CD4-positive, alpha-beta T cell treated with Interferon gamma for 1 hour (primary cell): ENCODE data around the gene COPE.
A peak's percentile ranks its signal among the peaks of the same experiment; 100 is the strongest.
"Not testable (repeated sequence)": the region's sequence is repeated elsewhere in the genome, so short reads cannot be mapped to it uniquely, and the experiment has no call there.

Experiments used
- DNase-seq: peaks from one replicate; pipeline ENCODE4 v3.0.0-alpha.2; 2020

The COPE gene

DNA sequence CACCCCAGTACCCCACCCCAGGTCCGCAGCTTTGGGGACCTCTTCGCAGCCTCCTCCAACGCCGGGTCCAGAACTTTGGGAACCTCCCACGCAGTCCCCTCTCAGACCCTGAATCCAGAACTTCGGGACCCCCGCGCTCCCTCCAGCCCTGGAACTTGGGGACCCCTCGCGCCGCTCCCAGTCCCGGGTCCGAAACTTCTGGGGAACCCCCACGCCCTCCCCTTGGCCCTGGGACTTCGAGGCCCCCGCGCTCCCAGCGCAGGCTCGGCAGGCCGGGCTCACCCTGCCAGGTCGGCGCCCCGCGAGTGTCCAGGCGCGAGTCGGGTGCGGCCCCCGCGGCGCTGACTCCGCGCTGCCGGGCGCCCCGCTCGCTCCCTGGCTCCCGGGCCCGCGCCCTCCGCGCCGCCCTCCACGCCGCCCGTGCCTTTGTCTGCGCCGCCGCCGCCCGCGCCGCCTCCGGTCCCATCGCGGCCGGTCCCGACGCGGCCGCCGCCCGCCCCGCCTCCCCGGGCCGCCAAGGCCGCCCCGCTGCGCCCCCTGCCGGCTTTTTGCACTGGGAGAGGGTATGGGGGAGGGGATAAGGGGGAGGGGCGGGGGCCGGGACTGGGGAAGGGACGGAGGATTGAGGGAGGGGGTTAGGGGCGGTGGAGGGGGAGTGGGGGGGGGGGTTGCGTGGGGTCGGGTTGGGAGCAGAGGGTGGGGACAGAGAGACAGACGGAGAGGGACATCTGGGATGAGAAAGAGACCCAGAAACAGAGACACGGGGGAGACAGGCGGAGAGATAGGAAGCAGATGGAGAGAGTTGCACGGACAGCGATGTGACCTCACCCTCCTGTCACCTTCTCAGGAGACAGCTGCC is 21.8 kb upstream of the COPE start, which contains the start of gene HOMER3:
HOMER3 (minus strand) TSS at position 449 of the 859 bp plus-strand sequence. CDS start 2,235 bp downstream, outside the sequence.
- peak; percentile 69 for DNase-seq

DNA sequence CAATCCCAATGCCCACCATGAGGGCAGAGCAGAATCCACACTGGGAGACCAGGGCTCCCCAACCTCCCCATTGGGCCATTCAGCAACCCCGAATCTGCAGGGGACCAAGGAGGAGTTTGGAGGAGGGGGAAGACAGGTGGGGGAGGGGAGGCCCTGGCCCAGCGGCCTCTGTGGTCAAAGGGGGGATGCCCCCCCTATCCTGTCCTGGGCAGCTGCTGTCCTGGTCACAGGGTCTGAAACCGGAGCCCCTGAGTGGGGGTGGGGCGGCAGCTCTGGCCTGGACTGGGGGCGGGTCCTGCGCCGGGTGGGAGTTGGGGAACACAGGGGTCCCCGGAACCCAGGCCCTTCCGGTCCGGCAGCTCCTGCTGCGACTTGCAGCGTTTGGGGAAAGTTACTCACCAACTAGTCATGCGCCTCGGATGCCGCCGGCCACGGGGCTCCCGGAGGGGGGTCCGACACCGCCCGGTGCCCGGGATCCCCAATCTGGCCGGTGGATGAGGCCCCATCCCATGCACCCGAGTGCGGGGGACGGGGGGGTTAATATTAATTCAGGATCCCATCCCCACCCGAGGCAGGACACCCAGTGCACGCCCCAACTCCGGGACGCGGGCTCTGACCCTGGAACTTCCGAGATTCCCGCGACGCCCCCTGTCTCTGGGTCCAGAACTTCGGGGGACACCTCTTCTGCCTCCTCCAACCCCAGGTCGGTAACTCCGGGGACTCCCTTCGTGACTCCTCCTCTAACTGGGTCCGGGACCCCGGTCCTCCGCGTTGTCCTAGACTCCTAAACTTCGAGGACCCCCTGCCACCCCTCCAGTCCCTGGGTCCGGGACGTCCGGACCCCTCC is 21.0 kb upstream of the COPE start:
- no peak for DNase-seq

DNA sequence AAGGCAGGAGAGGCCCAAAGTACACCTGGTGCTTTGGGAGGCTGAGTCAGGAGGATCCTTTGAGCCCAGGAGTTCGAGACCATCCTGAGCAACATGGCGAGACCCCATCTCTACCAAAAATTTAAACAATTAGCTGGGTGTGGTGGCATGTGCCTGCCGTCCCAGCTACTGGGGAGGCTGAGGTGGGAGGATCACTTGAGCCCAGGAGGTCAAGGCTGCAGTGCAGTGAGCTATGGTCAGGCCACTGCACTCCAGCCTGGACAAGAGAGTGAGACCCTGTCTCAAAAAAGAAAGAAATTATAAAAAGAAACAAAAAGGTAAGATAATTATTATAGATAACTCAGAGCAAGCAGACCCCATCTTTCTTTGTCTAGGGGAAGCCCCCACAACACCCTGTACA is 20.0 kb upstream of the COPE start:
- DNase-seq, result no peak

DNA sequence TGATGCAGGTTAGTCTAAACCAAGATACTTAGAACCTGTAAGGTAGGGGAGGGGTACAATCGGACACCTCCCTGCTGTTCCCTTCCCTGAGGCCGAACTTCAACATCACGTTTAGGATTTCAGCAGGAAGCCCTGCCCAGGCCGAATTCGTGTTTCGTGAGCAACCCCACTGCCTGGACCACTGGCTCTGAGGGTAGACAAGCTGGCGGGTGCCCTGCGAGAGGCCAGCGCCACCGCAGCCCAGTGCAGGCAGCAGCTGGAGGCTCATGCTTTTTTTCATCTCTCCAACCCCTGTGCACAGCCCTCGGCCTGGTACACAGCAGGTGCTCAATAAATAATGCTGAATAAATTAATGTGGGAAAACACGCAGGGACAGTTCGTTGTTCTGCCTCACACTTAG is 14.1 kb upstream of the COPE start:
- DNase-seq, result no peak

DNA sequence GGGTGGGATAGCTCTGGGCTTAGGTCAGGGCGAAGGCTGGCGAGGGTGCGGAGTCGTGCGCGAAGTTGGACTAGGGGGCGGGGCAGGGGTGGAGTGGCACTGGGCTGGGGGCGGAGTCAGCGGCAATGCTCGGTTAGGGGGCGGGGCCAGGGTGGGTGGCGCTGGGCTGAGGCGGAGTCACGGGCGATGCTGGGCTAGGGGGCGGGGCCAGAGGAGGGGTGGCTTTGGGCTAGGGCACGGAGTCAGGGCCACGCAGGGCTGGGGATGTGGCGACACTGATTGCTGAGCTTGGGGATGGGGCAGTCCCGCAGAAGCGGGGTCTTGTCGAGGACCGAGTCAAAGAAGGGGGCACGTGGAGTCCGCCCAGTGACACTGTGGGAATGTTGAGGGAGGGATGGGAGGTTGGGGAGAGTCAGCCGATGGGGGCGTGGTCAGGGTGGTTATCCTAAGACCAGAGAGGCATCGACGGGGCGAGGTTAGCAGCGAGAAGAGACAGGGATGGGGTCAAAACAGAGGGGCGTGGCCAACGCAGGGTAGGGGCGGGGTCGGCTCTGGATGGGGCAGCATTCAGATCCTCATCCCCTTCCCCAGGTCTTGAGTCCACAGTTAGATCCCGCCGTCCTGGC is 13.1 kb upstream of the COPE start:
- DNase-seq, result peak; percentile 82

DNA sequence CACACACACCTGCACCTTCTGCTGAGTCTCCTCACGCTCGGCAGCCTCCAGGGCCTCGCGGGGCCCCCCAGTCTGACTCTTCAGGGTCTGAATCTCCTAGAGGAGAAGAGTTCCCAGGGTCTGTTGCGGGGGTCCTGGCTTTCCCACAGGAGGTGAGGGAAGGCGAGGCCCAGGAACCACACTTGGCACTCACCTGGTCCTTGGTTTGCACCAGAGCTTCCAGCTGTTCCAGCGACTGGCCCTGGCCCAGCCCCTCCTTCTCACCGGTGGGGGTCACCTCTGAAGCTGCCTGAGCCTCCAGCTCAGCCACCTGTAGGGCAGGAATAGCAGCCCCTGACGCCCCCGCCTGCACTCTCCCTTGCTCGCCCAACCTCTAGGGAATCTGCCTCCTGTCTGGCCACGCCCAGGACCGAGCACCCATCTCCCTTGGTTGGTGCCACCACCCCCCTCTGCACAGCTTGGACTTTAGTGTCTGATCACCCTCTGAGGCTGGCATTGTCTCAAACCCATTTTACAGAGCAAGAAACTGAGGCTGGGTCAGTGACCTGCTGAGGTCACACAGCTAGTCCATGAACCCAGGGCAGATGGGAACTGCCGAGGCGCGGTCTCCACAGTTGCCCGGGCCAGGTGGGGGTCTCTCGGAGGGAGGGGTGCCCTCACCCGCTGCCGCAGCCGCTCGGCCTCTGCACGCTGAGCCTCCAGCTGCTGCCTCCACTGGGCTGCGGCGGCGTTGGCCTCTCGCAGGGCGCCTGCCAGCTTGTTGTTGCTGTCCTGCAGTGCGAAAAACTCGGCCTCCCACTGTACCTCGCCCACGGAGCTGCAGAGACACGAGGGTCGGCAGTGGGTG is 12.4 kb upstream of the COPE start:
- no peak for DNase-seq

DNA sequence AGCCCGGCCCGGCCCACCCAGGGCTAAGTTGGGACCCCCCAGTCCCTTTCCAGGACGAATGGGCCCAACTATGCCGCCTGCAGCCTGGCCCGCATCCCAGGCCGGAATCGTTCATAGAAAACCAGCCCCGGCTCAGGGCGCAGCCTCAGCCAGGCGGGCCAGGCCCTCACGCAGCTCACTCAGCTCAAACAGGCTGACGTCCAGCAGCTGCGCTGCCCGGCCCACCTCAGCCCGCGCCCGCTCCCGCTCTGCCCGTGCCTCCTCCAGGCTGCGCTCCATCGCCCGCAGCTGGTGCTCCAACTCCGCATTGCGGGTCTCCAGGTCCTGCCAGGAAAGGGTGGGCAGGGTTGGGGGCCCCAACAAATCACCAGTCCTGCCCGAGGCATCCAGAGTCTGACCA is 10.1 kb upstream of the COPE start:
- DNase-seq, result no peak

DNA sequence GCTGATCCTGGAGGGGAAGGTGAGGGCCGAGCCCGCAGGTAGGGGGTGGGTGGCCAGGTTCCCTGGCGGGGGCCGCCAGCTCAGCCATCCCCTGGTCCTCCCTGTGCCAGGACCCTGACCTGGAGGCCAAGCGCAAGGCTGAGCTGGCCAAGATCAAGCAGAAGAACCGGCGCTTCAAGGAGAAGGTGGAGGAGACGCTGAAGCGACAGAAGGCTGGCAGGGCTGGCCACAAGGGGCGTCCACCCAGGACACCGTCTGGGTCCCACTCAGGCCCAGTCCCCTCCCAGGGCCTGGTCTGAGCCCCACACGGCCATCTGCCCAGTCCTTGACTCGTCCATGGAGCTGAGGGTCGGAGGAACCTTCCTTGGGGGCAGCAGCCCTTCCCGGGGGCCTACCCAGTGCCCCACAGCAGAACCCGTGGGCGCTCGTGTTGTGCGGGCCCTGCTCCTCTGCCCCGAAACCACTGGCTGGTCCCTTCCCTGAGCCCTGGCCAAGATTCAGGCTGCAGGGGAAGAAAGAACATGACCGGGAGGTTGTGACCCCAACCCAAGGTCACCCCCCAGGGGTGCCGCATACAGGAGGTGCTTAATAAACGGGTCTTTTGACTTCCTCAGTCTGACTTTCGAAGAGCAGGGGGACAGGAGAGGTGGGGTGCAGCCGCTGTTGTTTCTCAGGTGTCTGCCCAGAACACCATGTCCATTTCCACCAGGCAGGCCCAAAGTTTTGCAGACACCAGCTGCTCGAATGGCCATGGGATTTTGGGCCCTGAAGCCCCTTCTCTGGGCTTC is 9.0 kb upstream of the COPE start:
- no peak for DNase-seq

DNA sequence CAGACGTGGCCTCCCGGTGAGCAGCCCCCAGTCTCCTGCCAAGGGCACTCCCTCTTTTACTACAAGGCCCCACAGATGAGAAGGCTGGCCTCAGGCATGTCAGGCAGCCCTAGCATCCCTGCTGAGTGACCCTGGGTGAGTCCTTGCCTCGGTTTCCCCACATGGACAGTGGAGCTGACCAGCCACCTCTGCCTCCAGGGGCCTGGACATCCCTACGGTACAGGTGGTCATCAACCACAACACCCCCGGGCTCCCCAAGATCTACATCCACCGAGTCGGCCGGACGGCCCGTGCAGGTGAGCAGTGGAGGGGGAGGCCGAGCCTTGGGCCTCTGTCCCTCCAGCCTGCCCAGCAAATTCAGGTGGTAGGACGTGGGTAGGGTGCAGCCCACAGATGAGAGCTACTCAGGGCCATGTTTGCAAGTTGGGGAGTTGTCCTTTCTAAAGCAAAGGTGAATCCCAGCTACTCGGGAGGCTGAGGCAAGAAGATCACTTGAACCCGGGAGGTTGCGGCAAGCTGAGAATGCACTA is 5.6 kb upstream of the COPE start:
- DNase-seq, result no peak

DNA sequence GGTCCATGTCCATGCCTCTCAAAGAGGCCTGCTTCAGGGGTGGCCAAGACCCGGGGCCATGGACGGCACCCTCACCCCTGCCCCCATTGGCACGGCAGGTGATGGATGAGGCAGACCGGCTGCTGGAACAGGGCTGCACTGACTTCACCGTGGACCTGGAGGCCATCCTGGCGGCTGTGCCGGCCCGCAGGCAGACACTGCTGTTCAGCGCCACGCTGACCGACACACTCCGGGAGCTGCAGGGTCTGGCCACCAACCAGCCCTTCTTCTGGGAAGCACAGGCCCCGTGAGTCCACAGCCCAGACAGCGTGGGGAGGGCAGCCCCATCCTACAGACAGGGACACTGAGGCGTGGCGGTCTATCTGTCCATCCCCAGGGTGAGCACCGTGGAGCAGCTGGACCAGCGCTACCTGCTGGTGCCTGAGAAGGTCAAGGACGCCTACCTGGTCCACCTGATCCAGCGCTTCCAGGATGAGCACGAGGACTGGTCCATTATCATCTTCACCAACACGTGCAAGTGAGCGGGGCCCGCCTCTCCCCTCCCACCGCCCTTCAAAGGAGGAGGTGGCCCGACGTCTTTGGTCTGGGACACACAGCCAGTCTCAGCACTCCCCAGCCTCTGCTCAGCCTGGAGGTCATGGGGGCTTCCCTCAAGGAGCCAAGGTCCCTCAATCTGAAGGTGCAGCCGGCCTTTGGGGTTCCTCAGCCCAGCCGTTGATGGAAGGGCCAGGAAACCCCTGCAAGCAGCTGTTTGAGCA is 3.2 kb upstream of the COPE start:
- no peak for DNase-seq

DNA sequence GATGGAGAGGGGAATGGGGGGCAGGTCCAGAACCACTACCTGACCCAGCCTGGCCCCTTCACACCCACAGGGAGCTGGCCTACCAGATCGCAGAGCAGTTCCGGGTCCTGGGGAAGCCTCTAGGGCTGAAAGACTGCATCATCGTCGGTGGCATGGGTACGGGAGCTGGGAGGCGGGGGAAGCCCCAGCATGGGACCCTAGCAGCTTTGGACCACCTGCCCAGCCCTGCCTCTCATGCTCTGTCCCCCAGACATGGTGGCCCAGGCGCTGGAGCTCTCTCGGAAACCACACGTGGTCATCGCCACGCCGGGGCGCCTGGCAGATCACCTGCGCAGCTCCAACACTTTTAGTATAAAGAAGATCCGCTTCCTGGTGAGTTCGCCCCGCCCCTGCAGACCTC is 2.4 kb upstream of the COPE start:
- no peak for DNase-seq

DNA sequence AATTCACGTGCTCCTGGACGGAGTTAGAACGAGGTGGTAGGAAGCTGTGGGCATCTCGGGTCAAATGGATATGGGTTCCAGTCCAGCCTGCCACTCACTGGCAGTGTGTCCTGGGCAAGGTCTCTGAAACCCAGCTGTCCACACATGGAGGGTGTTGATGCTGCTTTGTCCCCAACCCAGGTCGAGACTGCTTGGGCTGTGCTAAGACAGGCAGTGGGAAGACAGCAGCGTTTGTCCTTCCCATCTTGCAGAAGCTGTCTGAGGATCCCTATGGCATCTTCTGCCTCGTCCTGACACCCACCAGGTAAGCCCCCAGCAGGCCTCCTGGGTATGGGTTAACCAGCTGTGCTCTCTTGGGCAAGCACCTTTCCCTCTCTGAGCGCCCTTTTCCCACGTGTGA is 1.2 kb upstream of the COPE start:
- DNase-seq, result no peak

DNA sequence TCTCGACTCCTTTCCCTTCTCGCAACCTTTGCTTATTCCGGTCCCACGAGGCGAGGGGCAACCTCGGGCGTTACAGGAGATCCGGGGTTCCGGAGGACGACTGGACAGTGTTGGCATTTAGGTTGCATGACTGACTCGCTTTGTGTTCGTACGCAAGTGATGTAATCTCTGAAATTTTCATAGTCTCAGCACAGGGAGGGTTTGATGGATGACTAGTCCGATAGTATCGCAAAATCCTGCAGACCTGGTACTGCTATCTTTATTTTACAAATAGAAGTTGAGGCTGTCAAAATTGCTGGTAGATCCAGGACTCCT is 670 bp upstream of the COPE start:
- DNase-seq, result no peak

DNA sequence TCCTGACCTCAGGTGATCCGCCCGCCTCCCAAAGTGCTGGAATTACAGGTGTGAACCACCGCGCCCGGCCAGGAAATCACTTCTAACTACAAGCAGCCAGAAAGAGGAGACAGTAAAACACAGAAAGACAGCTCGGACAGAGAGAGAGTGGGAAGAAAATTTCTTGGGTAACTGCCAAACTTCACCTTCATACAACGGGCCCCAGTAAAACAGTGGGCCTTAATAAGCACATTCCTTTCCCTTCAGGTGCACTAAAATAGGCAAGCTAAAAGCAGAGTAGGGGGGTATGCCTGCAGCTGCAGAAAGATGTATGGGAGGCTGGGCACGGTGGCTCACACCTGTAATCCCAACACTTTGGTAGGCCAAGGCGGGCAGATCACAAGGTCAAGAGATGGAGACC is 1.6 kb downstream of the COPE start:
- DNase-seq, result not testable (repeated sequence)

DNA sequence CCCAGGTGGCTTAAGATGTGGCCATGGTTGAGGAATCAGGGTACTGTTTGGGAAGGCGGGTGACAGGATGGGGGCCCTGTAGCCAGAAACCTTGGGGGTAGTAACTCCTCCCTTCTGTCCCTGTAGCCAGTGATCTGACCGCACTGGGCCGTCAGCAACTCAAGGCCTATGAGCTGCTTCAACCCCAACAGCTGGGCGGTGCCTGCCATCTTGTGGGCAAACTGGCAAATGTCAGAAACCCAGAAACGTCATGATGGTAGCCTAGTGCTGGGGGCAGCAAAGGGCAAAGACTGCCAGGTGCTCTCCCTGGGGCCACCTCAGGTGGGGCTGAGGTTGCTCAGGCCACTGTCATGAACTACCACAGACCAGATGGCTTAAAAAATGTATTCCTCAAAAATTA is 3.5 kb downstream of the COPE start:
- peak; percentile 29 for DNase-seq

DNA sequence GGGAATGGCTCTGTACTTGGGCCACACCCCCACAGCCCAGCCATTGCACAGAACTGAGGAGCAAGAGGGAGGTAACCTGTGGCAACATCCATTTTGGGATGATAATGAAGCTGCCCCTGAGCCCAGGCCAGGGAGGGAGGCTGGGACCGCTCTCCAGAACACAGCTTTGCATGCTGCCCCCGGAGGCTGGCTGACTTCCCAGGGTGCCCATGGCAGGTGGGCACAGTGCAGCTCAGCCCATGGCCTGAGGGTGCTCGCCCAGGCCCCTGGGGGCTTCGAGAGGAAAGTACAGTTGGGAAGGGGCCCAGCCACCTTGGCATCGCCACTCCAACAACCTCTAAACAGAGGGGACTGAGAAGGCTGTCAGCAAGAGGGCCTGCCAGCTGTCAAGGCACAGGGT is 5.7 kb downstream of the COPE start:
- no peak for DNase-seq

DNA sequence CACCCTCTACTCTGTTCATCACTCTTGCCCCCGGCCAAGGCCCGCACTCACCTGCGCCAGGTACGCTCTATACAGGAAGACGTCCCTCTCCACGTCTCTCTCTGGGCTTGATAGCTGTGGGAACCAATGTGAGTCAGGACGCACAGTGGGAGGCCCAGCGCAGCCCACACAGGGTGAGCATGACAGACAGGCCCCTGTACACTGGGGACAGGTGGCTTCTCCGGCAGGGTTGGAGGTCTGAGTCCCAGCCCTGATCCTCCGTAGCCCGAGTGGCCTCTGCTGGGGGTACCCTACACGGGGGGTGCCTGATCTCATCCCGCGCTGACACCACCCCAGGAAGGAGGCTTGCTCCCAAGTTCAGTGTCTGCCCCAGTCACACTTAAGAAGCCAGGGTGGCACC is 6.3 kb downstream of the COPE start:
- no peak for DNase-seq

DNA sequence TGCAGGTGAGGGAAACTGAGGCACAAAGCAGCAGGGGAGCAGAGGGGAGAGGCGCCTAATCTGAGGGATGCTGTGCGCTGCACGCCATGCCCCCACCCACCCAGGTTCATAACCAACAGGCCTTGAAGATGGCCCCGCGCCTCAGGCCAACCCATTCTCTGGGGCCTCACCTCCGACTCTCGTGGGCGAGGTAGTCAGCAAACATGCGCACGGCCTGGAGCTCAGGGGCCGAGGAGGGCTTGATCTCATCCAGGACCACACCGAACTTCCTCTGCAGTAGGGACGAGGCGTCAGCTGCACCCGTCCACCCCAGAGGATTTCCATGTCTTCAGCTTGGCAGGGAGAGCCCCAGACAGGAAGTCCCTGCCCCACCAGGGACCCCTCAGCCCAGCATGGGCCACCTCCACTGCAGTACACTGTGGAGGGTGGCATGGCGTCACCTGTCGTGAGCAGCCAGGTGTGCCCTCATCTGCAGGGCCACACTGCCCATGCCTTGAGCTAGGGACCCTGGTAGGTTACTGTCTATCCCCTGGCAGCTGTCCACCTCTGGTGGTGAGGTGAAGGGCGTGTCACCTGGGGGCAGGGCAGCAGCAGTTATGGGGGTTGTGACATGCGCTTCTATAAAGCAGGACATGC is 8.3 kb downstream of the COPE start:
- DNase-seq, result no peak

DNA sequence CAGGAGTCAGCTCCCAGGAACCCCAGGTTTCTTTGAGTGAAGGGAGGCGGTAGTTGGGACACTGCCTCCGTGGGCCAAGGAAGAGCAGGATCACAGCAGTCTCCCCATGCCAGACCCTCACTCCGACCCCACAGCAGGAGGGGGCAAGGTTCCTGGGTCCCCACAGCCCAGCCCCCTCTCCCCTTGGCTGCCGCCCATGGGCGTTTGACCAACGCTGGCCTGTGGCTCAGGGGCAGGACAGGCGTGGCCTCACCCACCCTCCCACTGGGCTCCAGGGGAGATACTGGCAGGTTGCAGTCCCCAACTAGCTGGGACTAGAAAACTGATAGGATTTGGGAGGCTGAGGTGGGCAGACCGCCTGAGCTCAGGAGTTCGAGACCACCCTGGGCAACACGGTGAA is 9.2 kb downstream of the COPE start:
- no peak for DNase-seq

DNA sequence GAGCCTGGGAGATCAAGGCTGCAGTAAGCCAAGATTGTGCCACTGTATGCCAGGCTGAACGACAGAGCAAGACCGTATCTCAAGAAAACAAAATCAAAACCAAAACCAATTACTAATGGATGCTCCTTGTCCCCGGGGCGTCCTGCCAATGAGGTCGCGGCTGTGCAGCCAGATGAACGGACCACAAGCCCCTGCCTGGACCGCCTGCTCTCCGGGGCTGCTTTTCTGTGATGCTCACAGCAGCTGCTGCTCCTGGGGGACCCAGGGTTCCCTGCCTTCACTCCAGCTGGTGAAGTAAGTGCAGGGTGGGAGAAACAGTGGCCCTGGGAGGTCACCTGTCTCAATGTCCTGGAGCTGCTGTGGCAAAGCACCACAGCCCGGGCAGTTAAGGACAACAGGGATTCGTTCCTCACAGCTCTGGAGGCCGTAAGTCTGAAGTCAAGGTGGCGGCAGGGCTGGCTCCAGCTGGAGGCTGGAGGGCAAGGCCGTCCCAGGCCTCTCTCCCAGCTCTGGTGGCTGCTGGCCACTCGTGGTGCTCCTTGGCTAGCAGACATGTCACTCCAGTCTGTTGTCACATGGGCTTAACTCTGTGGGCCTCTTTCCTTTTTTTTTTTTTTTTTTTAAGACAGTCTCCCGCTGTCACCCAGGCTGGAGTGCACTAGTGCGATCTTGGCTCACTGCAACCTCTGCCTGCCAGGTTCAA is 10.1 kb downstream of the COPE start:
- no peak for DNase-seq
